ENCODE data around the gene MTR. TPM values are rescaled to one million over a fixed set of nuclear protein-coding genes. Genes with fewer than 3 reads are reported as not detected.
"Not testable (repeated sequence)": the region's sequence is repeated elsewhere in the genome, so short reads cannot be mapped to it uniquely, and the experiment has no call there.

Gene MTR
- total RNA-seq, 1 experiment from 2014 or later: 26.0 TPM

GRCh38 chr1:236851871-236852270, 56.8 kb downstream of the MTR start:
- DNase-seq (ENCODE audit: low read depth in 1 of 2, low spot score in 2 of 2): no peak
- Histone ChIP-seq H3K27ac (no peak overlapping the region), H3K36me3 (peaks cover 33% of the 10 kb centered on the region)

DNA sequence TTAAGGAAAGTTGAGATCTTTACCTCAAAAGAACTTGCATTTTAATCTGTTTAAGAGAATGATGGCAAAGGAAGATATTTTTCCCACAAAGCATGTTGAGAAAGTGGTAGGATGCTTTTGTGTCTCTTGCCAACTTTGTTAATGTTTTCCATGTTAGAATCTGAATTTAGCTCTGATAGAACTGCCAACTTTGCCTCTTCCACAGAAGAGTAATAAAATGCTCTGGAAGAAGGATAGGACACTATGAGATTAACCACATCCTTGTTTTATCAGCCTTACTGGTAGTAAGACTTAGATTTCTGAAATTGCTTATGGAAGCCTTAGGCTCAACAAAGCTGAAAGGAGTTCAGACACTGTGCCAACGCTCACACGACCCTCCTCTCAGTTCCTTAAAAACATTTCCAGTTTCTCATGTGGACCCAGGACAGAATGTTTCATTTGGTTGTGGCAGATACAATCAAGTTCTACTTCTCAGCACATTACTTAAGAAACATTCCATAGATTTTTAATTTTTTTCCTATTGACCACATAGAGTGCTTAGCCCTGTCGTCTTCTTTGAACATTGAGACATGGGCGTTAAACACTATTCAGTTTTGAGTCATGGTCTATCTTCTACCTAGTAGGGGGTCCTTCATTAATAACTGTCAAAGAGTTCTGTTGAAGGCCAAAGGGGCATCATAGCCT, 59.0 kb downstream of the MTR start:
- Histone ChIP-seq H3K27me3 (replicated peaks) (no peaks in the 10 kb centered on the region), H3K4me1 (replicated peaks) (peaks cover 26% of the 10 kb centered on the region), H3K36me3 (peaks cover 37% of the 10 kb centered on the region), H3K9me3 (replicated peaks) (no peaks in the 10 kb centered on the region), H3K27ac (peak overlapping the region; percentile 95), H3K4me3 (no peak overlapping the region)
- DNase-seq (ENCODE audit: low read depth in 1 of 2, low spot score in 2 of 2): no peak

More at GRCh38 chr1:236851871-236852270, 56.8 kb downstream of the MTR start:
- Histone ChIP-seq H3K4me3 (no peak overlapping the region), H3K9me3 (replicated peaks) (no peaks in the 10 kb centered on the region), H3K27me3 (replicated peaks) (no peaks in the 10 kb centered on the region), H3K4me1 (replicated peaks) (peaks cover 26% of the 10 kb centered on the region)

DNA sequence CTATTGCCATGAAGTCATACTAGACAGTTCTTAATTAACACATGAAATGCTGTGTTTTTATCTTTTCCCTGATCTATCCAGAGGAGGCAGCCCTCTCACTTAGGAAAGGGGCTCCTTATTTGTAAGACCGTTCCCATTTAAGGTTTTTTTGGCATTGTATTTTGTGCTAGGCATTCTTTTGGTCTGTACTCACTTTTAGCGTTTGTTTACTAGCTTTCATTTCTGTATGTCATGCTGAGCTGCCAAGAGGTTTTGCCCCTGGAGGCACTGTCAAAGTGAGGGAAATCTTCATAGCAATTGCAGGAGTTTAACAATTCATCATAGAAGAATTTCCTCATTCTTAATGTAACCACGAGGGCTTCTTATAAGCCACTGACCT, 59.5 kb downstream of the MTR start:
- H3K4me3 ChIP-seq: no peak overlapping the region
- H3K36me3 ChIP-seq: peaks cover 38% of the 10 kb centered on the region
- H3K4me1 ChIP-seq (replicated peaks): peaks cover 26% of the 10 kb centered on the region
- no peaks in the 10 kb centered on the region for H3K27me3 ChIP-seq (replicated peaks)
- no peaks in the 10 kb centered on the region for H3K9me3 ChIP-seq (replicated peaks)
- peak; percentile 76 to 89 for DNase-seq (ENCODE audit: low read depth in 1 of 2, low spot score in 2 of 2)
- peak overlapping the region; percentile 95 for H3K27ac ChIP-seq

DNA sequence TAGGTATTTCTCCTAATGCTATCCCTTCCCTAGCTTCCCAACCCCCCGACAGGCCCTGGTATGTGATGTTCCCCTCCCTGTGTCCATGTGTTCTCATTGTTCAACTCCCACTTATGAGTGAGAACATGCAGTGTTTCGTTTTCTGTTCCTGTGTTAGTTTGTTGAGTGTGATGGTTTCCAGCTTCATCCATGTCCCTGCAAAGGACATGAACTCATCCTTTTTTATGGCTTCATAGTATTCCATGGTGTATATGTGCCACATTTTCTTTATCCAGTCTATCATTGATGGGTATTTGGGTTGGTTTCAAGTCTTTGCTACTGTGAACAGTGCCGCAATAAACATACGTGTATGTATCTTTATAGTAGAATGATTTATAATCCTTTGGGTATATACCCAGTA, 61.6 kb downstream of the MTR start:
- H3K4me1 ChIP-seq (replicated peaks): peaks cover 26% of the 10 kb centered on the region
- H3K27ac ChIP-seq; H3K4me3 ChIP-seq; DNase-seq (ENCODE audit: low read depth in 1 of 2, low spot score in 2 of 2); H3K9me3 ChIP-seq (replicated peaks); H3K27me3 ChIP-seq (replicated peaks): not testable (repeated sequence)
- peaks cover 41% of the 10 kb centered on the region for H3K36me3 ChIP-seq

DNA sequence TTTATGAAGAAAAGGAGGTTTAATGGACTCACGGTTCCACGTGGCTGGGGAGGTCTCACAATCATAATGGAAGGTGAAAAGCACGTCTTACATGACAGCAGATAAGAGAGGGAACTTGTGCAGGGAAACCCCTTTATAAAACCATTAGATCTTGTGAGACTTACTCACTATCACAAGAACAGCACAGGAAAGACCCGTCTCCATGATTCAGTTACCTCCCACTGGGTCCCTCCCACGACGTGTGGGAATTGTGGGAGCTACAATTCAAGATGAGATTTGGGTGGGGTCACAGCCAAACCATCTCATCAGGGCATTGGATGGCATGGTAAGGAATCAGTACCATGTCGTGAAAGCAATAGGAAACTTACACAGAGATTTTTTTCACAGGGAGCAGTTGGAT, 63.1 kb downstream of the MTR start:
- H3K36me3 ChIP-seq: peaks cover 49% of the 10 kb centered on the region
- DNase-seq (ENCODE audit: low read depth in 1 of 2, low spot score in 2 of 2): no peak

DNA sequence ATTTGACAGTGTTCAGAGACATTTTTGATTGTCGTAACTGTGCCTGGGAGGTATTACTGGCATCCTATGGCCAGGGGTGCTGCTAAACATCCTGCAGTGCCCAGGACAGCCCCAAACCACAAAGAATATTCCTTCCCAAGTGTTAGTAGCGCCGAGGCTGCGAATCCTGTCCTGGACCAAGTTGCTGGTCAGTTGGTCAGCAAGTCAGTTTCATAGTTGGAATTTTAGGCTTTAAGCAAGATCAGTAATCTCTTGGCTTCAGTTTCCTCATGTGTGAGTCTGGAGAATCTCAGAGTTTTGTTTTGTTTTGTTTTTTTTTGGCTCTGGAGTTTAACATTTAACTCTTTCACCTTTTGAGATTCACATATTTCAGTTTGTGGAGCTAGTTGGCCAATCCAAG, 65.0 kb downstream of the MTR start:
- no peak overlapping the region for H3K4me3 ChIP-seq
- no peaks in the 10 kb centered on the region for H3K9me3 ChIP-seq (replicated peaks)
- H3K4me1 ChIP-seq (replicated peaks): peaks cover 8% of the 10 kb centered on the region
- no peak for DNase-seq (ENCODE audit: low read depth in 1 of 2, low spot score in 2 of 2)
- H3K36me3 ChIP-seq: peaks cover 53% of the 10 kb centered on the region
- no peaks in the 10 kb centered on the region for H3K27me3 ChIP-seq (replicated peaks)
- H3K27ac ChIP-seq: no peak overlapping the region

More for the DNA sequence above, 63.1 kb downstream of the MTR start:
- Histone ChIP-seq H3K4me3 (no peak overlapping the region), H3K27me3 (replicated peaks) (no peaks in the 10 kb centered on the region), H3K27ac (no peak overlapping the region), H3K9me3 (replicated peaks) (no peaks in the 10 kb centered on the region), H3K4me1 (replicated peaks) (peaks cover 26% of the 10 kb centered on the region)

- peaks cover 55% of the 10 kb centered on the region for H3K36me3 ChIP-seq
- DNase-seq (ENCODE audit: low read depth in 1 of 2, low spot score in 2 of 2): no peak
- no peaks in the 10 kb centered on the region for H3K9me3 ChIP-seq (replicated peaks)
- H3K4me3 ChIP-seq: no peak overlapping the region
- no peaks in the 10 kb centered on the region for H3K27me3 ChIP-seq (replicated peaks)
- H3K4me1 ChIP-seq (replicated peaks): peaks cover 3% of the 10 kb centered on the region
- H3K27ac ChIP-seq: no peak overlapping the region
Measured at GRCh38 chr1:236860674-236861073, 65.6 kb downstream of the MTR start.

DNA sequence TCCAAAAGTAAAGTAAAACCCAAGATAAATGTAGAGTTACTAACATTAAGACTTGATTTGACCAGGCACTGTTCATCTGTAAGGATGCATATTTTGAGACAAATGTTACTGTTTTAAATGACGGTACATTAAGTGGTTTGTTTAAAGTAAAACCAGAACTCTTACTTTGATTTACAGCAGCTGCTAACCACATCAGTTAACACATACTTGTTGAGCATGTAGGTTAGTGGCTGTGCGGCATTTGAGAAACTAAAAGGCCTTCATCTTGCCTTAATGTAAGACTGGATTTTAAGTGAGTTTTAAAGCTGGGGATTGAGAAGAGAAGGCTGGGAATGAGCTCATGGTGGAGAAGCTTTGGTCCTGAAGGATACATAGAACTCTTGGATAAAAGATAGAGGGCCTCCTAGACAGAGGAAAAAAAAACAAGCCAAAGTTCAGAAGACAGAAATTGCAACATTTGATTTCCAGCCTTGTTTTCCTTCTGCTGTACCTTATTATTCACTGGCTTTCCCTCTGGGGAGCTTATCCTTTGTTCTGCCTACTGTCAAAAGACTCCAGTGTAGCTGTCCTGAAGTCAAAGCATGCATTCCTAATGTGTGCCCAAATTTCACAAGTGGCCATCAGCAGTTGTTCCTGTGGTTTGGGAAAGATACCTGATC, 66.6 kb downstream of the MTR start:
- H3K36me3 ChIP-seq: peaks cover 62% of the 10 kb centered on the region
- no peaks in the 10 kb centered on the region for H3K9me3 ChIP-seq (replicated peaks)
- H3K27me3 ChIP-seq (replicated peaks): no peaks in the 10 kb centered on the region
- H3K4me3 ChIP-seq: no peak overlapping the region
- no peak overlapping the region for H3K27ac ChIP-seq
- DNase-seq (ENCODE audit: low read depth in 1 of 2, low spot score in 2 of 2): no peak
- H3K4me1 ChIP-seq (replicated peaks): no peaks in the 10 kb centered on the region

DNA sequence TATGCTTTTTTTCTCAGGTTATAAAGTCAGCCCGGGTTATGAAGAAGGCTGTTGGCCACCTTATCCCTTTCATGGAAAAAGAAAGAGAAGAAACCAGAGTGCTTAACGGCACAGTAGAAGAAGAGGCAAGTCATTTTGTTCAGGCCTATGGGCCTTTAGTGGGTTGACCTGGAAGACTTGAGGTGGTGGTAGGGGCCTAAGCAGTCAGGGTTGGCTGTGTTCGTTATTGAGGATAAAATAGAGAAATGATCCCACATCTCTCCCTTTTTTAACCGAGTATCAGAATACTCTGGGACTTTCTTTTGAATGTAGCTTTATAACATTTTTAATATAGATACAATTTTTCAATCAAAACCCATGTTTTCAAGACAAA, 67.1 kb downstream of the MTR start:
- DNase-seq (ENCODE audit: low read depth in 1 of 2, low spot score in 2 of 2): no peak
- H3K36me3 ChIP-seq: peaks cover 63% of the 10 kb centered on the region
- no peak overlapping the region for H3K4me3 ChIP-seq
- H3K4me1 ChIP-seq (replicated peaks): no peaks in the 10 kb centered on the region
- no peaks in the 10 kb centered on the region for H3K27me3 ChIP-seq (replicated peaks)
- no peaks in the 10 kb centered on the region for H3K9me3 ChIP-seq (replicated peaks)
- no peak overlapping the region for H3K27ac ChIP-seq

DNA sequence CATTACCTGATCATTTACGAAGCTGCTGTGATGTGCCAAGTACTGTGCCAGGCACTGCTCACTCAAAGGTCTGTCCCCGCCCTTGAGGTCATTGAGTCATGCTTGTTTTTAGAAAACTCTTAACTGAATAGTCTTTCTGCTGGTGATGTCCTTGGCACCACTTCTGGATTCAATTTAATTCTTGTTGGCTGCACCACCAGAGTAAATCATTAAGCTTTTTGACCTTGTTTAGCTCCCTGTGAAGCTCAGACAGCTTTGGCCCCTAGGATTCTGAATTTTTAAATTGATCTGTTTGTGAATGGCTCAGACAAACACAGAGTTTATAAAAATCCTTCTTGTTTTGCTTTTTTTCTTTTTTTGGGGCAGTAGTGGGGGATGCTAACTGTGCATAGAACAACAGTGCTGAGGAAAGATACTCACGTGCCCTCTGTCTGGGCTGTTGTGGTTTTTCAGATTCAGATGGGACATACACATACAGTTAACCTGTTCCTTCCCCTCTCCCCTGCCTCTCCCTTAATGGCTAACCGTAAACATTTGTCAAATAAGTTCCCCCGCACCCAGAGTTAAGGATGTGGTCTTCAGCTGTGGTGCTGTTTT, 67.6 kb downstream of the MTR start:
- H3K4me3 ChIP-seq: no peak overlapping the region
- no peaks in the 10 kb centered on the region for H3K9me3 ChIP-seq (replicated peaks)
- no peaks in the 10 kb centered on the region for H3K27me3 ChIP-seq (replicated peaks)
- no peak overlapping the region for H3K27ac ChIP-seq
- peaks cover 58% of the 10 kb centered on the region for H3K36me3 ChIP-seq
- H3K4me1 ChIP-seq (replicated peaks): no peaks in the 10 kb centered on the region
- no peak for DNase-seq (ENCODE audit: low read depth in 1 of 2, low spot score in 2 of 2)

DNA sequence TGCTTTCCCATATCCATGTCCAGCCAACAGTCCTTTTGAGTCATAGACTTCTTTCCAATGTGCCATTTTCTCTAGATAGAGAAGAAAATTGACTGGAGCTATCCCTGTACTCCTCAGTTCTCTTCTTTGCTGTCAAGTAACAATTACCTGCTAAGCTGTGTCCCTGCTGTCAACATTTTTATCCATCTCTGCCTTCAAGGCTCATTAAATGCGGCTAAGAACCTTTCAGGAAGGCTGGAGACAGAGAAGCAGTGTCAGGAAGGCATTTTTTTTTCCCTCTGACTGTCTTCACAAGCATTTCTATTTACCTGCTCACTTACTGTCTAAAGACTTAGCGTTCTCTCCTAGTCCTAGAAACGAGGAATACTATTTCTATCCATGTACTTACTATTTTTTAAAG, 69.1 kb downstream of the MTR start:
- Histone ChIP-seq H3K36me3 (peaks cover 54% of the 10 kb centered on the region), H3K4me1 (replicated peaks) (no peaks in the 10 kb centered on the region), H3K27ac (no peak overlapping the region), H3K27me3 (replicated peaks) (no peaks in the 10 kb centered on the region), H3K4me3 (no peak overlapping the region), H3K9me3 (replicated peaks) (no peaks in the 10 kb centered on the region)
- DNase-seq (ENCODE audit: low read depth in 1 of 2, low spot score in 2 of 2): no peak

- Histone ChIP-seq H3K36me3 (peaks cover 52% of the 10 kb centered on the region), H3K27me3 (replicated peaks) (no peaks in the 10 kb centered on the region), H3K4me3 (no peak overlapping the region), H3K9me3 (replicated peaks) (no peaks in the 10 kb centered on the region), H3K4me1 (replicated peaks) (no peaks in the 10 kb centered on the region), H3K27ac (no peak overlapping the region)
- no peak for DNase-seq (ENCODE audit: low read depth in 1 of 2, low spot score in 2 of 2)
Measured at GRCh38 chr1:236864996-236865817, 70.1 kb downstream of the MTR start.

DNA sequence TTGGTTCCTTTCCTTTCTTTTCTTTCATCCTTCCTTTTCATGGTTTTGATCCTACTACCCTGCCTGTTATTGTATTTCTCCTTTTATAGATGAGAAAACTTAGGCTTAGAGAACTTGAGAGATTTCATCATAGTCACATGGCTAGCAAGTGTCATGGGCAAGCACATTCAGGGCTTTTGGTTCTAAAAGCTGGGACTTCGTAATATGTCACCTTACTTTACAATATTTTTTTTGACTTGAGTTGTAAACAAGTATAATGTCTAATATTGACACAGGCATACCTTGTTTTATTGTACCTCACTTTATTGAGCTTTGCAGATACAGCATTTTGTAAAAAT, 70.7 kb downstream of the MTR start:
- Histone ChIP-seq H3K4me3 (no peak overlapping the region), H3K36me3 (peaks cover 48% of the 10 kb centered on the region), H3K27me3 (replicated peaks) (no peaks in the 10 kb centered on the region), H3K9me3 (replicated peaks) (no peaks in the 10 kb centered on the region), H3K27ac (no peak overlapping the region), H3K4me1 (replicated peaks) (no peaks in the 10 kb centered on the region)
- DNase-seq (ENCODE audit: low read depth in 1 of 2, low spot score in 2 of 2): no peak
